LNCaP clone FGC (cell line): Measurements from ENCODE around the gene TTC33.
A peak's percentile ranks its signal among the peaks of the same experiment; 100 is the strongest.
"Not testable (repeated sequence)": the region's sequence is repeated elsewhere in the genome, so short reads cannot be mapped to it uniquely, and the experiment has no call there.

ENCODE experiments used
- DNase-seq: peaks from one replicate; pipeline ENCODE4 v3.0.0-alpha.2; 2011; ENCODE audit warnings: low read depth
- H3K4me3 ChIP-seq: 2 replicates; pipeline ENCODE4 v1.5.1; 2011; ENCODE audit warnings: mild to moderate bottlenecking, low read depth, low read length, control low read depth
- CTCF ChIP-seq: IDR thresholded peaks from 2 replicates; pipeline ENCODE4 v1.5.1; 2012; ENCODE audit warnings: mild to moderate bottlenecking; ENCODE audit not compliant: control insufficient read depth, insufficient read depth; ENCODE audit errors: extremely low read depth

Gene TTC33

GRCh38 chr5:40716000-40716399, 39.8 kb downstream of the TTC33 start:
- no peak for DNase-seq

GRCh38 chr5:40714001-40714400, 41.8 kb downstream of the TTC33 start:
- TF ChIP-seq CTCF = no peak
- no peak overlapping the region for H3K4me3 ChIP-seq
- no peak for DNase-seq

More at GRCh38 chr5:40716000-40716399, 39.8 kb downstream of the TTC33 start:
- no peak overlapping the region for H3K4me3 ChIP-seq
- peak; percentile 60 for TF ChIP-seq CTCF

GRCh38 chr5:40710575-40710974, 45.2 kb downstream of the TTC33 start:
- not testable (repeated sequence) for H3K4me3 ChIP-seq, DNase-seq

- H3K4me3 ChIP-seq, DNase-seq: not testable (repeated sequence)
Measured at GRCh38 chr5:40705484-40705883, 50.3 kb downstream of the TTC33 start.

- not testable (repeated sequence) for DNase-seq, H3K4me3 ChIP-seq
Measured at GRCh38 chr5:40702027-40702426, 53.7 kb downstream of the TTC33 start.

- H3K4me3 ChIP-seq = no peak overlapping the region
- DNase-seq = no peak
- no peak for TF ChIP-seq CTCF
Measured at GRCh38 chr5:40700116-40700782, 55.5 kb downstream of the TTC33 start.

- TF ChIP-seq CTCF = no peak
- no peak overlapping the region for H3K4me3 ChIP-seq
- no peak for DNase-seq
Measured at GRCh38 chr5:40694433-40694832, 61.3 kb downstream of the TTC33 start.

GRCh38 chr5:40691894-40692293, 63.9 kb downstream of the TTC33 start:
- no peak overlapping the region for H3K4me3 ChIP-seq
- no peak for TF ChIP-seq CTCF
- DNase-seq = no peak
